PC-9 (cell line): ENCODE data around the gene NBPF3. TPM values are rescaled to one million over a fixed set of nuclear protein-coding genes. Genes with fewer than 3 reads are reported as not detected.
"Not testable (repeated sequence)": the region's sequence is repeated elsewhere in the genome, so short reads cannot be mapped to it uniquely, and the experiment has no call there.

Source experiments
- BruUV-seq: library from RNA; stranded (reverse); fragments of 400-500 nt; replicated peaks from 2 replicates; lab custom pipeline; 2021; lab: Mats Ljungman, UMichigan
- CTCF ChIA-PET: fragments of 300-600 bp; sonication (Branson Sonifier 250); formaldehyde crosslinking; loops from one replicate; lab custom pipeline; 2022; ENCODE audit warnings: antibody characterized with exemption; lab: Charles Lee
- POLR2A ChIA-PET: fragments of 300-600 bp; sonication (Branson Sonifier 250); formaldehyde crosslinking; loops from one replicate; lab custom pipeline; 2022; ENCODE audit warnings: antibody characterized with exemption; ENCODE audit not compliant: unreplicated experiment; lab: Charles Lee
- DNase-seq, 2 experiments: peaks; one replicate each; pipeline versions ENCODE4 v3.0.0 to v3.0.0-alpha.2; 2015 to 2022; ENCODE audit warnings: mixed read lengths in 1 of 2
- H2AFZ ChIP-seq: fragments of 200-600 bp; sonication (generic); 2 replicates; pipeline ENCODE4 v1.8.1; 2017; ENCODE audit warnings: antibody characterized with exemption
- H3F3A ChIP-seq: fragments of 200-600 bp; sonication (generic); 2 replicates; pipeline ENCODE4 v1.8.1; 2017; ENCODE audit warnings: antibody characterized with exemption, mild to moderate bottlenecking, low read depth; ENCODE audit not compliant: insufficient read depth
- H3K27ac ChIP-seq: fragments of 200-600 bp; sonication (generic); 2 replicates; pipeline ENCODE4 v1.6.1; 2016; ENCODE audit warnings: mixed run types
- H3K27me3 ChIP-seq: fragments of 200-600 bp; sonication (generic); 2 replicates; pipeline ENCODE4 v1.6.1; 2016; ENCODE audit warnings: low read depth, mixed run types; ENCODE audit not compliant: insufficient read depth
- H3K36me3 ChIP-seq: fragments of 200-600 bp; sonication (generic); 2 replicates; pipeline ENCODE4 v1.6.1; 2016; ENCODE audit warnings: low read depth, mixed run types
- H3K4me1 ChIP-seq: fragments of 200-600 bp; sonication (generic); replicated peaks from 2 replicates; pipeline ENCODE4 v1.6.1; 2016; ENCODE audit warnings: mixed run types; ENCODE audit not compliant: insufficient read depth
- H3K4me2 ChIP-seq: fragments of 200-600 bp; sonication (generic); 2 replicates; pipeline ENCODE4 v1.6.1; 2017; ENCODE audit warnings: mixed run types
- H3K4me3 ChIP-seq: fragments of 200-600 bp; sonication (generic); 2 replicates; pipeline ENCODE4 v1.6.1; 2016; ENCODE audit warnings: mixed run types
- H3K79me2 ChIP-seq: fragments of 200-600 bp; sonication (generic); 2 replicates; pipeline ENCODE4 v1.6.1; 2017; ENCODE audit warnings: low read depth, mixed run types
- H3K9me2 ChIP-seq: fragments of 200-600 bp; sonication (generic); 2 replicates; pipeline ENCODE4 v1.8.1; 2017; ENCODE audit warnings: mild to moderate bottlenecking; ENCODE audit not compliant: insufficient read depth
- H3K9me3 ChIP-seq: fragments of 200-600 bp; sonication (generic); 2 replicates; pipeline ENCODE4 v1.8.1; 2016; ENCODE audit warnings: low read depth; ENCODE audit not compliant: insufficient read depth
- H4K20me1 ChIP-seq: fragments of 200-600 bp; sonication (generic); 2 replicates; pipeline ENCODE4 v1.8.1; 2017; ENCODE audit not compliant: insufficient read depth
- EZH2 ChIP-seq: fragments of 200-600 bp; sonication (generic); IDR thresholded peaks from 2 replicates; pipeline ENCODE4 v1.8.0; 2017; ENCODE audit warnings: antibody characterized with exemption, low read depth
- intact Hi-C: fragments of 100-400 bp; cut with micrococcal nuclease; formaldehyde crosslinking; loops from one replicate; pipeline ENCODE4 v1.10.0; 2022; ENCODE audit not compliant: unreplicated experiment
- total RNA-seq: library from RNA; stranded (reverse); gene quantifications from 2 replicates; pipeline ENCODE4 v1.2.3, GENCODE V29; 2021
- TF ChIP-seq, protein P1 (sequence below): fragments of 200-600 bp; sonication (generic); conservative IDR thresholded peaks from 2 replicates; pipeline ENCODE4 v1.6.1; 2017; ENCODE audit warnings: mixed run types, antibody characterized with exemption, mild to moderate bottlenecking, moderate library complexity

The NBPF3 gene
- total RNA-seq, 1 experiment from 2014 or later, result 19.2 TPM

DNA sequence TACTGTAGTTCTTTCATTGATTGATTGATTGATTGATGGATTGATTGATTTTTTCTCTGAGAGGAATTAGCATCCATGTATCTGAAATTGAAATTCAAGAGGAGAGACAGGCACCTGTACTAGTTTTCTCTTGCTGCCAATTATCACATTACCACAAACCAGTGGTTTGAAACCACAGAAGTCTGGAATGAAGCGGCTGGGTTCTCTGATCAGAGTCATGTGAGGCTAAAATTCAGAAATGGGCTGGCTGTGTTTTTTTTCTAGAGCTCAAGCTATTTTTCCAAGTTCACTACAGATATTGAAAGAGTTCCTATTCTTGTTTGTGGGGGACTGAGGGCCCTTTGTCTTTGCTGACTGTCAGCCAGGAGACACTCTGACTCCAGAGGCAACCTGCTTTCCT is 10.0 kb downstream of the NBPF3 start:
- no peak for DNase-seq
- no peaks in the 10 kb centered on the region for H3K9me3 ChIP-seq
- H3K27me3 ChIP-seq, result no peaks in the 10 kb centered on the region
- BruUV-seq, result no TSS peak
- ChIA-PET POLR2A (no interaction called here), CTCF (no interaction called here)
- H3K9me2 ChIP-seq, result no peaks in the 10 kb centered on the region
- H3K36me3 ChIP-seq, result no peaks in the 10 kb centered on the region
- H4K20me1 ChIP-seq, result no peaks in the 10 kb centered on the region
- intact Hi-C loops, result no loop called here
- H3K4me1 ChIP-seq, result peaks cover 15% of the 10 kb centered on the region
- H2AFZ ChIP-seq, result no peak overlapping the region
- H3K4me3 ChIP-seq, result no peak overlapping the region
- H3K27ac ChIP-seq, result no peak overlapping the region
- H3K4me2 ChIP-seq, result no peak overlapping the region
- TF ChIP-seq EZH2, result no peak
- TF ChIP-seq, protein P1, sequence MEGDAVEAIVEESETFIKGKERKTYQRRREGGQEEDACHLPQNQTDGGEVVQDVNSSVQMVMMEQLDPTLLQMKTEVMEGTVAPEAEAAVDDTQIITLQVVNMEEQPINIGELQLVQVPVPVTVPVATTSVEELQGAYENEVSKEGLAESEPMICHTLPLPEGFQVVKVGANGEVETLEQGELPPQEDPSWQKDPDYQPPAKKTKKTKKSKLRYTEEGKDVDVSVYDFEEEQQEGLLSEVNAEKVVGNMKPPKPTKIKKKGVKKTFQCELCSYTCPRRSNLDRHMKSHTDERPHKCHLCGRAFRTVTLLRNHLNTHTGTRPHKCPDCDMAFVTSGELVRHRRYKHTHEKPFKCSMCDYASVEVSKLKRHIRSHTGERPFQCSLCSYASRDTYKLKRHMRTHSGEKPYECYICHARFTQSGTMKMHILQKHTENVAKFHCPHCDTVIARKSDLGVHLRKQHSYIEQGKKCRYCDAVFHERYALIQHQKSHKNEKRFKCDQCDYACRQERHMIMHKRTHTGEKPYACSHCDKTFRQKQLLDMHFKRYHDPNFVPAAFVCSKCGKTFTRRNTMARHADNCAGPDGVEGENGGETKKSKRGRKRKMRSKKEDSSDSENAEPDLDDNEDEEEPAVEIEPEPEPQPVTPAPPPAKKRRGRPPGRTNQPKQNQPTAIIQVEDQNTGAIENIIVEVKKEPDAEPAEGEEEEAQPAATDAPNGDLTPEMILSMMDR, result no peak
- no peaks in the 10 kb centered on the region for H3K79me2 ChIP-seq
- peaks cover 4% of the 10 kb centered on the region; the same call in 1 of the 2 replicates for H3F3A ChIP-seq

DNA sequence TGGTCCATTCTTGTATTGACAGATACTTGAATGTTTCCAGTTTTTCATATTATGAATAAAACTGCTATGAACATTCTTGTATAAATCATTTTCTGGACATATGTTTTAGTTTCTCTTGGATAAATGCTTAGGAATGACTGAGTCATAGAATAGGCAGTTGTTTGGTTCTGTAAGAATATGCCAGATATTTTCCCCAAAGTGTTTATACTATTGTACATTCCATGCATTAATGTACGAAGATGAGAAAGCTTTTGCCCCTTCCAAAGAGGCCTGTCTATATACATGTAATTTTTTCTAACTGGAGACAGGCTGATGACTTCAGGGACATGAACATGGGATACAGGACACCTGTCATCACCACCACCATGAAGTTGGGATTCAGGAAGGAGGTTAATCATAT is 11.3 kb downstream of the NBPF3 start:
- H3K4me1 ChIP-seq, result peaks cover 15% of the 10 kb centered on the region
- no peaks in the 10 kb centered on the region for H3K9me3 ChIP-seq
- no peak overlapping the region for H3K27ac ChIP-seq
- no peaks in the 10 kb centered on the region for H3K9me2 ChIP-seq
- no peaks in the 10 kb centered on the region for H3K36me3 ChIP-seq
- BruUV-seq, result no TSS peak
- intact Hi-C loops, result no loop called here
- DNase-seq, result no peak
- H2AFZ ChIP-seq, result no peak overlapping the region
- no peaks in the 10 kb centered on the region for H3K27me3 ChIP-seq
- H3K4me2 ChIP-seq, result no peak overlapping the region
- ChIA-PET POLR2A (no interaction called here), CTCF (no interaction called here)
- H4K20me1 ChIP-seq, result no peaks in the 10 kb centered on the region
- no peak for TF ChIP-seq EZH2
- TF ChIP-seq, protein P1, result no peak
- no peaks in the 10 kb centered on the region for H3K79me2 ChIP-seq
- H3F3A ChIP-seq, result peaks cover 4% of the 10 kb centered on the region; the same call in 1 of the 2 replicates
- H3K4me3 ChIP-seq, result no peak overlapping the region

DNA sequence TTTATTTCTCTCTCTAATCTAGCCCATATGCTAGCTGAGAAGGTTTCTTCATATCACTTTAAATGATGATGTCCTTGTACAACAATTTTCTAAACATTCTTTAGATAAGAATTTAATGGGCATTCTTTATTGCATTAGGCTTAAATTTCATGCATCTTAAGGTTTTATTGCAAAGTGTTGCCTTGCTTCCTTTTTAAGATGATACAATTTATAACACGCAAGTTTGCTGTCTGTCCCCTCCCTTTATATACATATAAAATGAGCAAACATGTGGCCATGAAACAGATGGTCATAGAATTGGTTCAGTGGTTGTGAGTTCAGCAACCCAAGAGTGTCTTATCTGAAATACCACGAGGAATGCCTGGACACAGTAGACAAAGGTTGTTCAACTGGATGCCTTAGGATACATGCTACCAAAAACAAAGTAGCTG is 12.1 kb downstream of the NBPF3 start:
- no peaks in the 10 kb centered on the region for H4K20me1 ChIP-seq
- no peaks in the 10 kb centered on the region for H3K36me3 ChIP-seq
- no peak overlapping the region for H2AFZ ChIP-seq
- TF ChIP-seq, protein P1, result no peak
- TF ChIP-seq EZH2, result no peak
- no peaks in the 10 kb centered on the region for H3K27me3 ChIP-seq
- POLR2A ChIA-PET, result no interaction called here
- H3K9me2 ChIP-seq, result no peaks in the 10 kb centered on the region
- H3K4me3 ChIP-seq, result no peak overlapping the region
- BruUV-seq, result no TSS peak
- H3K9me3 ChIP-seq, result no peaks in the 10 kb centered on the region
- H3K79me2 ChIP-seq, result no peaks in the 10 kb centered on the region
- DNase-seq, result no peak
- H3K27ac ChIP-seq, result no peak overlapping the region
- peaks cover 4% of the 10 kb centered on the region; the same call in 1 of the 2 replicates for H3F3A ChIP-seq
- no peak overlapping the region for H3K4me2 ChIP-seq
- intact Hi-C loops, result no loop called here
- CTCF ChIA-PET, result no interaction called here
- H3K4me1 ChIP-seq, result peaks cover 15% of the 10 kb centered on the region

DNA sequence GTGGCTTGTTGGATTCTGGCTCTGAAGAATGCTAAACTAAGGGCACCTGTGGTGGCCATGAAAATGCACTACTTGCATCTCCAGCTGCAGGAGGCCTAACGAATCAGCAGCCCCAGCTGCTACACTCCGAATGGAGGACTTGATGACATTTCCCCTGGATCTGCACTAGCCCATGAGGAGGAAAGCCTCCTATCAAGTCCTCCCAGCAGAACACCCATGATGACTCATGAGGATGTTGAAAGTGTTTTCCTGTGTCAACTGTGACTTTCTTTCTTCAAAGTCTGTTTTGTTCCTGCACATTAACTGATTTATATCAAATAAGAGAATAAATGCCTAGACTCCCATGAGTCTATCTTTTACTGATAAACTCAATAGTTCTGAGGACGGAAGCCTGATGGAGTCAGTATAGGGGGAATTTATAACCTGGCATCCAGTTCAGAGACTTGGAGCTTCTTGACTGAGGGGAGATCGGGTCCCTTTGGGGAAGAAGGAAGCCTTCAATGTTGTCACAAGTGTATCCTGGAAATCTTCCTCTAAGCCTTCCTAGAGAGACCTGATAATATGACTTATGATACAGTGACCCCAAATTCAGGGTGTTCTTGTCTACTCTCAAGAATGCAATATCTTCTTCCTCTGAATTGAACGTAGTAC is 14.2 kb downstream of the NBPF3 start:
- H3K9me3 ChIP-seq, H3K36me3 ChIP-seq, H3K27me3 ChIP-seq, H2AFZ ChIP-seq, H4K20me1 ChIP-seq, BruUV-seq, H3K9me2 ChIP-seq, intact Hi-C loops, H3F3A ChIP-seq, H3K4me3 ChIP-seq, H3K79me2 ChIP-seq, CTCF ChIA-PET: not testable (repeated sequence)
- peak overlapping the region; percentile 75 for H3K27ac ChIP-seq
- POLR2A ChIA-PET, result interaction anchor here (0.7 kb wide), 1 partner anchor 17 kb away, joined by 4 read pairs; no protein-coding TSS in a partner anchor
- peak overlapping the region; percentile 66 for H3K4me2 ChIP-seq
- peak; percentile 41 to 85 for DNase-seq
- H3K4me1 ChIP-seq, result peaks cover 15% of the 10 kb centered on the region

DNA sequence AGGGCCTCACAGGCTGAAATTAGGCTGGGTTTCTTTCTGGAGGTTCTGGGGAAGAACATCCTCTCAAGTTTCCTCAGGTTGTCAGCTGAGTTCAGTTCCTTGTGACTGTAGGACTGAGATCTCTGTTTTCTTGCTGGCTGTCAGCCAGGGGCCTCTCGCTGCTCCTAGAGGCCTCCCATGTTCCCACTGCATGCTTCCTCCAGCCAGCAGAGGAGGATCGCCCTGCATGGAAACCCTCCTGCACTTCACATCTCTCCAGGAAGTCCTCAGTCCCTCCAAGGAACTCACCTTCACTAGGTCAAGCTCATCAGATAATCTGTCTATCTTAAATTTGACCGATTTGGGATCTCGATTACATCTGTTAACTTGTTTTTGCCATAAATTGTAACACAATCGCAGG is 15.0 kb downstream of the NBPF3 start:
- CTCF ChIA-PET, result not testable (repeated sequence)
- POLR2A ChIA-PET, result interaction anchor here (0.7 kb wide), 1 partner anchor 755 kb away, joined by 3 read pairs; no protein-coding TSS in a partner anchor

More for the DNA sequence above, 15.0 kb downstream of the NBPF3 start:
- H3K79me2 ChIP-seq, H2AFZ ChIP-seq, H3K9me3 ChIP-seq, H3K4me3 ChIP-seq, DNase-seq, BruUV-seq, intact Hi-C loops, H4K20me1 ChIP-seq, H3K4me2 ChIP-seq, H3K27me3 ChIP-seq, H3K36me3 ChIP-seq, H3F3A ChIP-seq, H3K9me2 ChIP-seq: not testable (repeated sequence)
- H3K27ac ChIP-seq, result 0 out of 2 replicates have a peak overlapping the region, but pooled peaks have one; percentile 75
- H3K4me1 ChIP-seq, result peaks cover 15% of the 10 kb centered on the region
